Middle frontal gyrus (tissue), 1 donor: ENCODE measurements around the gene SORCS2.

ENCODE experiments used
- DNase-seq: peaks from one replicate; pipeline ENCODE4 v3.0.0-alpha.2; 2015; ENCODE audit warnings: low spot score; ENCODE audit errors: extremely low spot score

Gene SORCS2

GRCh38 chr4:7781366-7781765 lies 589.0 kb downstream of the SORCS2 start:
- no peak for DNase-seq

- no peak for DNase-seq
These were observed 589.7 kb downstream of the SORCS2 start for GRCh38 chr4:7781993-7782392.

DNA sequence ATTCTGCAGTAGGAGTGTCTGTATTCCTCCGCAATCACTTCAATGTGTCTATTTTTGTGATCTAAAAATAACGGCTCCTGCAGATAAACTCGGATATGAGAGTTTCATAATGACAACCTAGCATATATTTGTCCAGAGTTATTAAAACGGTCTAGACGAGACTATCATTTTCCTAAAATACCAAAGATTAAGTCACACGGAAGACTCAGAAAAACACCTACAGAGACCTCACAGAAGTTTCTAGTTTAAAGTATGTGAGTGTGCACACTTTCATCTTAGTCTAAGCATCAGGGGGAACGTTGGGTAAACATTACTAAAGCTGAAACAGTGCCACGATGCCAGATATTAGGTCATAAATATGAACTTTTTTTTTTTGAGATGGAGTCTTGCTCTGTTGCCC lies 590.4 kb downstream of the SORCS2 start:
- no peak for DNase-seq

DNA sequence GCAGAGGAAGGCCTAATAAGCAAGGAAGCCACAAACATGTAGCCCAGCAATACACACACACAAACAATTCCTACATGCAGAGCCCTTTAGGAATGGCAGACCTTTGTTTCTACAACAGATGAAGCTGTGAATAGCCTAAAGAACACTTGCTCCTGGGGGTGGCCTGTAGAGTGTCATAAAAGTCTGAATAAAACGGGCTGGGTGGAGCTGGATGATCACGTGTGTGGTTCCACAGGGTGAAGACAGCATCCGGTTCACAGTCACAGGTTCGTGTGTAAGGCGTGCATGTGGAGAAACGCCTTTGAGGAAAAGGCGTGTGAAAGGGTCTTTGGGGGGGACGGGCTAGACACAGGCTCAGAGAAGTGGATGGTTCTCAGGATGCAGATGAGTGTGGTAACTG lies 591.2 kb downstream of the SORCS2 start:
- no peak for DNase-seq

- no peak for DNase-seq
These were observed 592.0 kb downstream of the SORCS2 start for GRCh38 chr4:7784131-7784870.

- DNase-seq: no peak
These were observed 592.7 kb downstream of the SORCS2 start for GRCh38 chr4:7785017-7785416.

DNA sequence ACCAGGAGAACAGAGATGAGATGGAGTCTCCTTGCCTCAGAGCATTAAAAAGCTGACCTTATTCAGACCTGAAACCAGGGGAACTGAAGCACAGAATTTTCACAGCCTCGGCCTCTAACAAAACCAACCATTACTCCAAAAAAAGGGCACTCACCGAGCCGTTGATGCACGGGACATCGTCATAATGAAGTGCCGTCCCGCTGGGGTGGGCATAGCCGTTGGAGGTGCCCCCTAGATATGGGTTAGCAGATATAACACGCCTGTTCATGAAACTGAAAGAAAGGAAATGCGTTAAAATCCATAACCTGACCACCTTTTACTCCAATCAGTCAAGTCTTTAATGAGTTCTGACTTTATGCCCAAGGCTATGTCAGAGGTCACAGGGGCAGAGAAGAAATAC lies 593.7 kb downstream of the SORCS2 start:
- no peak for DNase-seq

DNA sequence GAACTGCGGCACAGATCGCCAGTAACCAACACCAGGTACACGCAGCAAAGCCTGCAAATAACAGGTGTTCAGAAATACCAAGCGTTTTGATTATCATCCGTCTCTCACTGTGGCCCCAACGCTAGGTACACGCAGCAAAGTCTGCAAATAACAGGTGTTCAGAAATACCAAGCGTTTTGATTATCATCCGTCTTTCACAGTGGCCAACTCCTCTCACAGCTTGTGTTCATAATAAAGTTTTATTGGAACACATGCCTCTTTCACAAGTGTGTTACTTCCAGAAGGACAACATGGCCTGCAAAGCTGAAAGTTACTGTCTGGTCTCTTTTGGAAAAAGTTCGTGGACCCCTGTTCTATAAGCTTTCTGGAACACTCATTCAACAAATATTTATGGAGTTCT lies 594.2 kb downstream of the SORCS2 start:
- DNase-seq: no peak

- no peak for DNase-seq
These were observed 594.7 kb downstream of the SORCS2 start for GRCh38 chr4:7787067-7787466.

- DNase-seq: no peak
These were observed 595.4 kb downstream of the SORCS2 start for GRCh38 chr4:7787681-7788141.

- DNase-seq: no peak
These were observed 595.9 kb downstream of the SORCS2 start for GRCh38 chr4:7788193-7788592.

- no peak for DNase-seq
These were observed 596.5 kb downstream of the SORCS2 start for GRCh38 chr4:7788694-7789425.

DNA sequence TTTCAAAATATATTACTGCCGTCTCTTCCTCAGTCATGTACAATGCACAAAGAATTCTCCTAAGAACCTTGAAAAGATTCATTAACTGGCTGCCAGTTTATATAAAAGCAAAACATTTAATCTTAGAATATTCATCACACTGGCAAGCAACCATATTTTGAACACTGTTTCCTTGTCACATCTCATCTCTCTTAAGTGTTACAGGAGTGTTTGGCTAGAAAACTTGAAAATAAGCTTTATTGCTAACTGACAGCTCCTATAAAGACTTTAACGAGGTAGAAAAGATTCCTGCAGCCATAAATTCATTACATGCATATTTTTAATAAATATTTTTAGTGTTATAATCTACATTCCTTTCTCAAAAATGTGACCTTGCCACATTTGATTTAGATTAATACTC lies 597.7 kb downstream of the SORCS2 start:
- no peak for DNase-seq

GRCh38 chr4:7790999-7791398 lies 598.7 kb downstream of the SORCS2 start:
- DNase-seq: no peak
